Sigmoid colon (tissue), 7 donors: ENCODE measurements around the gene PLA2G6. TPM values are rescaled to one million over a fixed set of nuclear protein-coding genes. Genes with fewer than 3 reads are reported as not detected.
A peak's percentile ranks its signal among the peaks of the same experiment; 100 is the strongest.

Source experiments
- DNase-seq: peaks from one replicate; pipeline ENCODE4 v3.0.0-alpha.2; 2019
- H3K27ac ChIP-seq, 4 donors: fragments of 200-600 bp; sonication (generic); one replicate each; pipeline ENCODE4 v1.5.1; 2016 to 2019; ENCODE audit warnings: mild to moderate bottlenecking in 1 of 4
- H3K27me3 ChIP-seq, 3 donors: fragments of 200-600 bp; sonication (generic); one replicate each; pipeline ENCODE4 v1.5.1; 2019; ENCODE audit warnings: mild to moderate bottlenecking in 1 of 3
- H3K36me3 ChIP-seq, 4 donors: fragments of 200-600 bp; sonication (generic); one replicate each; pipeline ENCODE4 v1.5.1; 2016 to 2019
- H3K4me1 ChIP-seq, 4 donors: fragments of 200-600 bp; sonication (generic); one replicate each; pipeline ENCODE4 v1.5.1; 2017 to 2019
- H3K4me3 ChIP-seq, 4 donors: fragments of 200-600 bp; sonication (generic); one replicate each; pipeline ENCODE4 v1.5.1; 2017 to 2019; ENCODE audit warnings: mild to moderate bottlenecking in 2 of 4, moderate library complexity in 1 of 4
- H3K9me3 ChIP-seq, 4 donors: fragments of 200-600 bp in 3 of 4; sonication (generic) in 3 of 4; one replicate each; pipeline versions ENCODE4 v1.5.1 to v1.6.1; 2013 to 2019
- EP300 ChIP-seq, 4 donors: sonication (generic); formaldehyde crosslinking; IDR thresholded peaks; one replicate each; pipeline ENCODE4 v1.6.1; 2017; ENCODE audit warnings: antibody characterized with exemption in 4 of 4
- POLR2A ChIP-seq, 2 donors: fragments of 450-650 bp; IDR thresholded peaks; one replicate each; pipeline ENCODE4 v1.6.1; 2016; ENCODE audit warnings: antibody characterized with exemption in 2 of 2, mild to moderate bottlenecking in 2 of 2, moderate library complexity in 2 of 2
- POLR2AphosphoS5 ChIP-seq, 4 donors: sonication (generic); formaldehyde crosslinking; IDR thresholded peaks; one replicate each; pipeline ENCODE4 v1.6.1; 2017; ENCODE audit warnings: antibody characterized with exemption in 4 of 4
- WGBS, 2 donors: extraction: QIAGEN DNeasy Blood & Tissue Kit; methylation state at CpG; one replicate each; pipeline ENCODE4 v1.1.7; 2013; 5-methylcytosine and 5-hydroxymethylcytosine counted together
- intact Hi-C: fragments of 100-400 bp; cut with DNase I; formaldehyde crosslinking; loops from one replicate; pipeline ENCODE4 v1.15.1; 2023
- polyA plus RNA-seq, 3 donors: library from polyadenylated mRNA; stranded (reverse); fragments of 200-250 nt; gene quantifications; one replicate each; pipeline ENCODE4 v1.2.3, GENCODE V29; 2013
- total RNA-seq, 4 donors: library from RNA; depleted of rRNA; stranded (reverse); fragments of >200 nt; gene quantifications; one replicate each; pipeline ENCODE4 v1.1.0, GENCODE V29; 2016
- TF ChIP-seq, protein P1 (sequence below), 4 experiments: fragments of 450-650 bp in 3 of 4; fragments of 200-600 bp in 1 of 4; IDR thresholded peaks; one replicate each; pipeline ENCODE4 v1.5.1; 2016 to 2019; ENCODE audit warnings: antibody characterized with exemption in 4 of 4, mild to moderate bottlenecking in 3 of 4, moderate library complexity in 2 of 4
- donor health status: healthy with polysubstance abuse.
- donor health status: Bipolar disorder and iron deficiency.
- donor health status: healthy.

The PLA2G6 gene
- total and polyA plus RNA-seq, 7 donors = 6.6 to 36.2 (median 19.4) TPM

DNA sequence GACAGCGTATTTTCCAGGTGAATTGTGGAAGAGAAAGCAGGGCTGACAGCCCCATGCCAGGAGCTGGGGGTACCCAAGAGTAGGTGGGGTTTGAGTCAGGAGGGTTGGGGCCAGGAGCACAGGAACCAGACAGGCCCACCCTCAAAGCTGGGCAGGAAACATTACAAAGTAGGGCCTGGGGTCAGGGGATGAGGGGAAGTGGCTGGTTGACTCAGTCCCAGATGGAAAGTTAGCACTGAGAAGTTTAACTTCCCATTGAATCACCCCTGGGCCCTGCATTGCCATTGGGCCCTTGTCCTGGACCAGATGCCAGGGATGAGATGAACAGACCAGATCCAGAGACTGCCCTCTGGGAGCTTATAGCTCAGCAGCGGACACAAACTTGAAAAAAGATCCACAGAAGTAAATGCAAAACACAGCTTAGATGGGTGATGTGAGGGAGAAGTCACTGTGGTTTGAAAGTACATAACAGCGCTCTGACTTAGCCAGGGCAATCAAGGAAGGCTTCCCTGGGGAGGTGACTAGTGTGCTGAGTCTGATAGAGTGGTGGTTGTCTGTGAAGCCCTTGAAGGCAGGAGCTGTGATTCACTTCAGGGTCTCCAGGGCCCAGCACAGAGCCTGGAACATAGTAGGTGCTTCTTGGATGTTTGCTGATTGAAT is 22.4 kb upstream of the PLA2G6 start:
- H3K9me3 ChIP-seq = no peaks in the 10 kb centered on the region
- H3K4me1 ChIP-seq = peaks cover 0 to 41% (median 36%) of the 10 kb centered on the region in 4 donors
- H3K27me3 ChIP-seq = no peaks in the 10 kb centered on the region
- H3K4me3 ChIP-seq = peak overlapping the region in 2 of 4 donors; percentile 87 to 92
- intact Hi-C loops = loop anchor here (5.0 kb wide), 3 partner anchors 68 to 303 kb away; partner anchors contain the start of genes DDX17 and TMEM184B
- no peaks in the 10 kb centered on the region for H3K36me3 ChIP-seq
- peak overlapping the region; percentile 97 to 100 (median 98) for H3K27ac ChIP-seq
- WGBS, 2 donors = 86 to 91% methylated on average over 3 of the region's 3 CpGs
- DNase-seq = peak; percentile 62
- TF ChIP-seq EP300 (IDR thresholded peaks at IDR 0.05) (no peak), POLR2A (IDR thresholded peaks at IDR 0.05) (no peak), POLR2AphosphoS5 (IDR thresholded peaks at IDR 0.05) (no peak)
- TF ChIP-seq, protein P1, sequence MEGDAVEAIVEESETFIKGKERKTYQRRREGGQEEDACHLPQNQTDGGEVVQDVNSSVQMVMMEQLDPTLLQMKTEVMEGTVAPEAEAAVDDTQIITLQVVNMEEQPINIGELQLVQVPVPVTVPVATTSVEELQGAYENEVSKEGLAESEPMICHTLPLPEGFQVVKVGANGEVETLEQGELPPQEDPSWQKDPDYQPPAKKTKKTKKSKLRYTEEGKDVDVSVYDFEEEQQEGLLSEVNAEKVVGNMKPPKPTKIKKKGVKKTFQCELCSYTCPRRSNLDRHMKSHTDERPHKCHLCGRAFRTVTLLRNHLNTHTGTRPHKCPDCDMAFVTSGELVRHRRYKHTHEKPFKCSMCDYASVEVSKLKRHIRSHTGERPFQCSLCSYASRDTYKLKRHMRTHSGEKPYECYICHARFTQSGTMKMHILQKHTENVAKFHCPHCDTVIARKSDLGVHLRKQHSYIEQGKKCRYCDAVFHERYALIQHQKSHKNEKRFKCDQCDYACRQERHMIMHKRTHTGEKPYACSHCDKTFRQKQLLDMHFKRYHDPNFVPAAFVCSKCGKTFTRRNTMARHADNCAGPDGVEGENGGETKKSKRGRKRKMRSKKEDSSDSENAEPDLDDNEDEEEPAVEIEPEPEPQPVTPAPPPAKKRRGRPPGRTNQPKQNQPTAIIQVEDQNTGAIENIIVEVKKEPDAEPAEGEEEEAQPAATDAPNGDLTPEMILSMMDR (IDR thresholded peaks at IDR 0.05) = no peak

DNA sequence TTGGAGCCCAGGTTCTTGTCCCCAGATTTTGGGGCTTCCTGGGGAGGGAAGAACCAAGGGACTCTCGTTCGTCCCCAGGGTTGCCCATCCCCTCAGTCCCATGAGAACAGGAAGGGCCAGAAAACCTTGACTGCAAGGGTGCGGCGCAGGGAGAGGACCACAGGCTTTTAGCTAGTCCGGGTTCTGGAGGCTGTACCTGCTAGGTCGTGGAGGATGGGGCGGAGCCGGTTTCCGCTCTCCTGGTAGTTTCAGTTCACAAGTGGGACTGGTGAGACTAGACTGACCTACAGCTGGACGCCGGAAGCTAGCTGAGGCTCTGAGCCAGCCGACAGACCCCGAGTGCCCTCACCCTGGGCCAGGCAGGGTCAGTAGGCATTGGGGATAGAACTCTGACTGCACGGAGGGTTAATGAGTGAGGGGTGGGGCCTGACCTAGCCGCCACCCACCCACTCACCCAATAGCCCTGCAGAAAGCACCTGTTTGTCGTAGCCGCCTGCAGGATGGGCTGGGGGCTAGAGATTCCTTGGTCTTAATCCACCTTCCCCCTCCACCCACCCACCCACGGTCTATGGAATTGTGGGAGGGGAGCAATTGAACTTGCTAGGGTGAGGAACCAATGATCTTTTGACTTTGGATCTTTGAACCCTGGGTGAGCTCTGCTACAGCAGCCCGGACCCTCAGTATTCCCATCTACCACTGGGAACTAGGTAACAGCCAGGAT is 21.6 kb upstream of the PLA2G6 start:
- Histone ChIP-seq H3K27me3 (no peaks in the 10 kb centered on the region), H3K4me1 (peaks cover 0 to 41% (median 36%) of the 10 kb centered on the region in 4 donors), H3K27ac (peak overlapping the region; percentile 97 to 100 (median 98)), H3K4me3 (peak overlapping the region; percentile 80 to 92 (median 86)), H3K9me3 (no peaks in the 10 kb centered on the region), H3K36me3 (no peaks in the 10 kb centered on the region)
- 4 to 5% methylated on average over 19 of the region's 19 CpGs for WGBS, 2 donors
- intact Hi-C loops = loop anchor here (5.0 kb wide), 3 partner anchors 69 to 304 kb away; partner anchors contain the start of genes DDX17 and TMEM184B
- peak; percentile 81 for DNase-seq
- TF ChIP-seq POLR2AphosphoS5 (IDR thresholded peaks at IDR 0.05) (peak in 1 of 4 donors; percentile 13), EP300 (IDR thresholded peaks at IDR 0.05) (no peak), POLR2A (IDR thresholded peaks at IDR 0.05) (peak in 1 of 2 donors; percentile 28)

DNA sequence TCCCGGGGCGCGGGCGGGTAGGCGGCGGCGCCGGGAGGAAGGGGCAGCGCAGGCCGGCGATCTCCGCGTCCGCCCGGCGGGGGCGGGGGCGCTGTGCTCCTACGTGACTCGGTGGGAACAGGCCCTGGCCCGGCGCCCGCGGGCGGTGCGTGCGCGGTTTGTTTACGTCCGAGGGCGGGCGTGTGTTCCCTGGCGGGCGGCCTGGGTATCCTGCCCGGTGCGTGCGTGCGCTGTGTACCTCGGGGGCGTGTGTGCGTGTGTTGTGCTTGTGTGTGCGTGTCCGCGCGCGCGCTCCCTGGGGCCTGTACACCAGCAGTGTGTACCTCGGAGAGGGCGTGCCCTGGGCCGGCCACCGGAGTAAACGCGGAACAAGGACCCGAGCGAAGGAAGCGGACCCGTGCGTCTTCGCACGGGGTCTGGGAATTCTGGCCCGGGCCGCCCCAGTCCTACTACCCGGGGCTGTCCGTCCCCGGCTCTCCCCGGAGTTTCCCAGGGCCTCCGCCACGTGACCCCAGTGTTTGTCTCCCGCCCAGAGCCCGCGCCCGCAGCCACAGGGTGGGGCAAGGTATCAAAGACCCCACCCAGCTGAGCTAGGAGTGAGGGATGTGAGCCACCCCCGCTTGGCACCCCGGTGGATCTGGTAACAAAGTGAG is 20.9 kb upstream of the PLA2G6 start:
- Histone ChIP-seq H3K27me3 (no peaks in the 10 kb centered on the region), H3K9me3 (no peaks in the 10 kb centered on the region), H3K4me1 (peaks cover 0 to 41% (median 36%) of the 10 kb centered on the region in 4 donors), H3K36me3 (no peaks in the 10 kb centered on the region), H3K4me3 (peak overlapping the region; percentile 80 to 92 (median 86)), H3K27ac (peak overlapping the region; percentile 97 to 100 (median 98))
- TF ChIP-seq POLR2A (IDR thresholded peaks at IDR 0.05) = no peak
- TF ChIP-seq EP300 (IDR thresholded peaks at IDR 0.05) = peak; percentile 77 to 99 (median 94)
- TF ChIP-seq, protein P1 (IDR thresholded peaks at IDR 0.05) = peak in 1 of 4 experiments; percentile 12
- peak; percentile 61 to 91 (median 68) for TF ChIP-seq POLR2AphosphoS5 (IDR thresholded peaks at IDR 0.05)
- peak; percentile 97 for DNase-seq
- WGBS, 2 donors = 0 to 1% methylated on average over 74 of the region's 74 CpGs
- intact Hi-C loops = loop anchor here (1.0 to 5.0 kb wide), 4 partner anchors 70 to 305 kb away; partner anchors contain the start of genes CSNK1E, DDX17 and TMEM184B

DNA sequence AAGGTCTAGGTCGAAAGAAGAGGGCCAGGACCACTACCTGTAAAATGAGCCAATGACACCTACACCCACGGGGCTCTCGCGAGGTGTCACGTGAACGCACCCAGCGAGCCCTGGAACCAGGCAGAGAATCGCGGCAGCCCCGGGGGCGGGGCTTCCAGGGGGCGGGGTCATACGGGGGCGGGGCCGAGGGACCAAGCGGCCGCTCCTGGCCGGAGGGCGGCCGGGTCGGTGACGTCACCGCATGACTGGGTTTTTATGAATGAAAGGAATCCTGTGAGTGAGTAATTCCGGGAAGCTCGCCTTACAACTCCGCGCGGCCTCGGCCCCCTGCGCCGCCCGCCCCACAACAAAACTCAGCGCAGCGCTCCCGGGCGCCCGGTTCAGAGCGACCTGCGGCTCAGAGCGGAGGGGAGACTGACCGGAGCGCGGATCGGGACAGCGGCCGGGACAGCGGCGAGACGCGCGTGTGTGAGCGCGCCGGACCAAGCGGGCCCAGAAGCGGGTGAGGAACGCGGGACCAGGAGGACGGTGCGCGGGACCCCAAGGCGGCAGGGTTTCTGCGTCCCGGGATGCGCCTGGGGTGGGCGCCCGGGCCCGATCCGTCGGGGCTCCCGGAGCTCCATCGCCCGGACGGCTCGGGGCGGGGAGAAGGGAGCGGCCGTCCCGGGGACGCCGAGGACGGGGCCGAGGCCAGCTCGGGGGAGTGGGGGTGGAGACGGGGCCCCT is 20.2 kb upstream of the PLA2G6 start, which contains the start of gene MAFF:
MAFF (plus strand) TSS at position 284 of the 726 bp plus-strand sequence. CDS start 11,860 bp downstream, outside the sequence.
- DNase-seq = peak; percentile 99
- H3K9me3 ChIP-seq = no peaks in the 10 kb centered on the region
- peak within 1 kb of the TSS; percentile 97 to 100 (median 98) for H3K27ac ChIP-seq
- H3K27me3 ChIP-seq = no peaks in the 10 kb centered on the region
- no peaks in the 10 kb centered on the region for H3K36me3 ChIP-seq
- H3K4me3 ChIP-seq = peak within 1 kb of the TSS; percentile 80 to 92 (median 86)
- WGBS, 2 donors = 0 to 1% methylated on average over 85 of the region's 85 CpGs
- TF ChIP-seq EP300 (IDR thresholded peaks at IDR 0.05) (peak in 2 of 4 donors; percentile 46 to 51), POLR2AphosphoS5 (IDR thresholded peaks at IDR 0.05) (peak; percentile 93 to 96 (median 95)), POLR2A (IDR thresholded peaks at IDR 0.05) (peak; percentile 88 to 90)
- TF ChIP-seq, protein P1 (IDR thresholded peaks at IDR 0.05) = no peak
- intact Hi-C loops = loop anchor here (1.0 to 5.0 kb wide), 5 partner anchors 19 to 305 kb away; partner anchors contain the start of genes CSNK1E, DDX17 and TMEM184B
- H3K4me1 ChIP-seq = peaks cover 0 to 41% (median 37%) of the 10 kb centered on the region in 4 donors
